Right renal pelvis (tissue), 4 donors: ENCODE data around the gene CELF2. TPM values are rescaled to one million over a fixed set of nuclear protein-coding genes. Genes with fewer than 3 reads are reported as not detected.

Experiments
- DNase-seq, 4 donors: peaks; one replicate each; pipeline ENCODE4 v3.0.0-alpha.2; 2013; ENCODE audit warnings: low read depth in 4 of 4, low spot score in 3 of 4, missing footprints in 1 of 4
- polyA plus RNA-seq, 4 donors: library from polyadenylated mRNA; unstranded; fragments of 120-200 nt; gene quantifications; one replicate each; pipeline ENCODE4 v1.2.1, GENCODE V29; 2013; ENCODE audit not compliant: insufficient read length in 4 of 4

CELF2 gene
- polyA plus RNA-seq, 4 donors = 12.0 to 14.5 (median 12.3) TPM

DNA sequence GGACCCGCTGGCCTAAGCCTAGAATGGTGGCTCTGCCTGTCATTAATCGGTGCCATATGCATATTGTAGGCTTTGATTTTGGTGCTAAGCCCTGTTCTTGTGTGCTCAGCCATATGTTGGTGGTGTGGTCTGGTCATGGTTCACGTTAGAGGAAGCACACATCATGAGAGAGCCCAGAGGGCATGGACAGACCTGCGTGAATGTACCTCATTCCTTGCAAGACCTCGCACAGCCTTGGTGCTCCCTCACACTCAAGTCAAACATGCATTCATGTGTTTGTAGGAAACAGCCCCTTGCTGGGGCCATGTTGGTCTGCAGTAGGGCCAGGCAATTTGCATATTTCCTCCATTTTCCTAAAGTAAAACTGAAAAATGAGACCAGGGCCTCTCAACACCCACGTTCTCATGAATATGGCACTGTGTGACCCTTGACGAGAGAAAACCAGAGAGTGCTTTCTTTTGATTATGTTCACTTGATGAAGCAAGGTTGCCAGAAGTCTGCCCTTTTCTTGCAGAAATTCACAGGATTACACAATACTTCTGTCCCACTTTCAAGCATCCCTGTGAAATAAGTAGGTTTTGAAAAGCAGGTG, 268.7 kb downstream of the CELF2 start:
- no peak for DNase-seq

- DNase-seq = no peak
Measured at GRCh38 chr10:11288302-11288701, 270.6 kb downstream of the CELF2 start.

DNA sequence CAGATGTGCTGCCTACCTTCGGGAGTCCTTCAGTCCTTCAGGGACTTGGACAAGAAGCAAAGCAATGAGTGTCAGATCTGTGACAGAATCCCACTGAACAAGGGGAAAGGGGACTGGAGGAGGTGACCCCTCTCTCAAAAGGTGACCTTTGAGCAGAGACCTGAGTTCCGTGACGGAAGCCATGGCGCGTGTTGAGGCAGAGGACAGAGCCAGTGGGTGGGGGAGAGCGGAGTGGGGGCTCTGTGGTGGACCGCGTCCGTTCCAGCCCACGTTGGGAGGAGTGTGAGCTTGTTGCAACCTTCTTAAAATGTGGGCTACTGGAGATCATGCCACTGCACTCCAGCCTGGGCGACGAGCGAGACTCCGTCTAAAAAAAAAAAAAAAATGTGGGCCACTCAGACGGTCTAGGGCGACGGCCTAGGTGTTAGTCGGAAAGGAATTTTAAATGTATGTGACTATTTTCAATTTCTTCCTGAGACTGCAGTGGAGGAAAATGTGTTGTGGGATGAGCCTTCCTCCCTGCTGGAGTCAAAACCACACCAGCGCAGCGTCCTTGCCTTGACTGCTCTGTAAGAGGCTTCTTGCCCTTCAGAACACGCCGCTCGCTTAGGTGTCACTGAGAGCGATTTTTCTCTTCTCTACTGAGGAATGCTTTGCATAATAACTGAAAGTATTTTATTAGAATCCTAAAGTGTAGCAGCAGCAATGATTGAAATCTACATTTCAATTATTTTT, 272.7 kb downstream of the CELF2 start:
- no peak for DNase-seq

DNA sequence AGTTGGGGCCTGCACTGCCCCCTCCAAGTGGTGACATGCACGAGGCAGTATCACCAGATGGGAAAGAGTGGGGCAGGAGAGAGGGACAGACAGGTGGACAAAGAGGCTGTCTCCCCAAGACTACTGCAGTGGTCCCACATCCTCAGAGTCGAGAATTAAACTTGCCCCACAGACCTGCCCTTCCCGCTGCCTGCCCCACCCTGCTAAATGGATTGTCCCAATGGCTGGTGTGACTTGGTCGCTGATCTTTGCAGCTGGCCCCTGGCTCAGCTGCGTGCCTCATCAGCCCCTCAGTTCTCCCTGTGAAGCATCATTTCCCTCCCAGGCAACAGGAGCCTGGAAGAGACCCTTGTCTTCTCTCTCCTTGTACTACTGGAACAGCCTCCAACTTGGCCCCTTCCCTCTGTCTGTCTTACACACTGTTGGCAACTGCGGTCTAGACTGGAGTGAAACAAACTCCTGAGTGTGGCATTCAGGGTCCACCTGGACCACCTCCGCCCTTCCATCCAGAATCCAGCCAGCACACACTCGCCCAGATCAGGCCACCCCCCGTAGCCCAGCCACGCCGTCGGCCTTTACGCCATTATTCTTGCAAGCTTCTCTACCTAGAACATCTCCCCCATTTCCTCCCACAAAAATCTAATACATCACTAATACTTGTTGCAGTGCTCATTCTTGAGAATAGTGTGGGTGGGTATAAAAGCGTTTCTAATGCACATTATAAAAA, 275.1 kb downstream of the CELF2 start:
- no peak for DNase-seq

DNA sequence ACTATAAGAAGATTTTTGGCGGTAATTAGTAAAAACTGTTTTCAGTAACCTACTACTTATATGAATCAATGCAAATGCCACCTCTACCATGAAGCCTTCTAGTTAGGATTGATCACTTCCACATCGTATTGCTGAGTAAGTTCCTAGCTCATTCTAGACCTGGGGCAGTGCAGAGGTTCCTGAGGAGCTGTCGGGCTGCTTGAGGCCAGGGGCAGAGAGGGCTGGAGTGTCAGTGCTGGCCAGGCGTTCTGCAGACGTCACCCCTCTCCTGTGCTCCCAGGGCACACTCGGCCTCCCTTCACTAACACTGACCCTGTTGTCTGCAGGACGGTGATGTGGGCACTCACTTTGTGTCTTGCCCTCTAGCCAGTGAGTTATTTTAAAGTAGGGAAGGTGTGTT, 275.7 kb downstream of the CELF2 start:
- no peak for DNase-seq

DNA sequence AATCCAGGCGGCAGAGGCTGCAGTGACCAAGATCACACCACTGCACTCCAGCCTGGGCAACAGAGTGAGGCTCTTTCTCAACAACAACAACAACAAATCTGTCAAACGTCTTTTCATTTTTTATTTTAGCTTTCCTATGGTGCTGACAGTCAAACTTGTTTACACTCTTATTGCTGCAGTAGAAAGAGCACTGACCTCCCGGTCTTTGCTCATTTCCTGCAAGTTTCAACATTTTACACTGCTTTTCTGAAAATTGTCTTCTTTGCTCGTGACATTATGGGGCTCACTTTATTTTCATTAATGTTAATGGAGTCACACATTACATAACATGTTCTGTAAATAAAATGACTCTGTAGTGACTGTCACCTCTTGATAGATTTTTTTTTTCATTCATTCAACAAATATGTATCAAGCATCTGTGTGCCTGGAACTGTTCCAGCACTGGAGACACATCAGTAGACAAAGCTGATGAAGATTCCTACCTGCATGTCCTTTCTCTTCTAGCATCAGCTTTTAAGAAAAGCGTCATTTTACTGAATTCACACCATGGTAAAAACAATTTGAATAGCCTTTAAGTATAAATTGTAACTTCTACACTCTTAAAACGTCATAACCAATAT, 277.3 kb downstream of the CELF2 start:
- DNase-seq = no peak

DNA sequence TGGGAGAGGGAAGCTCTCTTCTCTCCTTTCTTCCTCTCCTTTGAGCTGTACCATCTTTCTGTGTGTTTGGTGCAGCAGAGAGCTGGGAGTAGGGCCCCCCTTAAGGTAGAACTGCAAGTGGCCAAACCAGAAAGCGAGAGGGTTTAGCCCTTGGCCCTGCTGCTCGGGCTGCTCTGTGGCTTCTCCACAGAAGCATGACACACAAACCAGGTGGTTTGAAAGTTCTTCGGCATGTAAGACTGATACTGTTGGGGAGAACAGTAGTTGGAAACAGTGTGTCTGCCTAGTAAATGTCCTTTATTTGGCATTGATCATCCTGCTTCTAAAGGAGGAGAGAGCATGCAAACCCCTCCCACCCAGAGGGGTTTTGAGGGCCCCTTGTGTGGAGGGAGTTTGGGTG, 277.8 kb downstream of the CELF2 start:
- no peak for DNase-seq

DNA sequence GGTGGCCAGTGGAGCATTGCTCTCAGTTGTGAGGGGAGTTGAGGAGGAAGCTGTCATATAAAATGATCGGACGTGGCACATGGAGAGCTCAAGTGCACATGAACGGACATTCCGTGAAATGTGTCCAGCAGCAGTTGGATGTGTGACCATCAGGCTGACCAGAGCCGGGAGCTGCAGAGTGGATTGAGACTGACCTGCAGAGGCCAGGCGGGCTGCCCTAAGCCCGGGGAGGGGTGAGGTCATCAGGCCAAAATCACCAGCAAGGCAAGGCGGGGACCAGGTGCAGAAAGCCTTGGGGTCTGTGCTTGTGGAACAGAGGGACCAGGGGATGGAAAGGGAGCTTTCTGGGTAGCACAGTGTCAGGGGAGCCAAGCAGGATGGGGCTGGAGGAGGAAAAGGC, 279.5 kb downstream of the CELF2 start:
- DNase-seq = no peak

DNA sequence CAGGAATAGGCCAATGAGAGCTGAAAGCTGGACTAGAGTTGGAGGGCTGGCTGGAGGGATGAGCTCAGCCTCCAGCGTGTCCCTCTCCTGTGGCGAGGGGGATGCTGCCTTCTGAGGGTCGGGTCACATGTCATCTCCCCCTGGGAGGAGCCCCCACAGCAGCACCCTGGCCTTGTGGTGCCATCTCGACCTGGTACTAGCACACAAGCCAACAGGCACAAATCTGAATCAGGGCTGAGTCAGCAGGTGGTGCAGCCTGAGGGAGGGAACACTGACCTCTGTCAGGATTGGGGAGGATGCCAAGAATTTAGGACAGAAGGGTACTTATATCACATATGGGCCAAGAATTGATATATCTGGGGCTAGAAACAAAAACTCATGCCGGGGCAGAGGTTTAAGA, 280.4 kb downstream of the CELF2 start:
- no peak for DNase-seq

DNA sequence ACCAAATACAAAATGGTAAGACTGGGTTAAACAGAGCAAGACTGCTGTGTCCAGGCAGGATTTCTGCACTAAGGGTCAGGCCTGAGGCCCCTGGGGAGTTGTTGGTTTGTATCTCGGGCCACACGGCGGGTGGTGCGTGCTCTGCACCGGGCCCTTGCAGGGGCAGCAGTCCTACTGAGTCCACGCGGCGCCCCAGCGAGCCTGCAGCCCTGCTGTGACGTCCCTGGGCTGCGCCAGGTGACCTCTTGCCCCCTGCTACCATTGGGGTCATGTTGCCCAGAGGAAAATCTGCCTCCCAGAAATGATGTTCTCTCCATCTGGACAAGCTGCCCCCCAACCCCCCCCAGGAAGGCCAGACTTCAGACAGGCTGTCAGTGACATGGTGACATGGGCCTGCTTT, 281.5 kb downstream of the CELF2 start:
- DNase-seq = no peak

- no peak for DNase-seq
Measured at GRCh38 chr10:11300026-11300425, 282.4 kb downstream of the CELF2 start.

DNA sequence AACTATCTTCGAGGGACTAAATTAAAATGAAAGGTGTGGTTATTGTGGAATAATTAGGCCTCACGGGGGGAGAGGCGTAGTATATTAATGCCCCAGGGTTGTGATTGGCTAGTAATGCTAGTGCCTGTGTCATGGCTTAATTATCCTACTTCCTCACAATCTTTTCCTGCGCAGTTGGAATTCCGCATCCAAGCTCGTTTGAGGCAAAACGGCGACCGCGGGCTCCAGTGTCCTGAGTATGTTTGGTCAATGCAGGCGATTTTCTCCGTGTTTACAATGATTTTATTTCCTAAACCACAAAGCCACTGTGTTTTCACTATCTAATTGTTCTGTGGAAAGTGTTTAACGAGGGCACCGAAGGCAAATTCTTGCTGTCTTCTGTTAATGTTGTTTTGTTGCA, 282.9 kb downstream of the CELF2 start:
- DNase-seq = no peak

- DNase-seq = no peak
Measured at GRCh38 chr10:11301571-11302111, 284.0 kb downstream of the CELF2 start.

GRCh38 chr10:11302181-11302580, 284.5 kb downstream of the CELF2 start:
- DNase-seq = no peak

DNA sequence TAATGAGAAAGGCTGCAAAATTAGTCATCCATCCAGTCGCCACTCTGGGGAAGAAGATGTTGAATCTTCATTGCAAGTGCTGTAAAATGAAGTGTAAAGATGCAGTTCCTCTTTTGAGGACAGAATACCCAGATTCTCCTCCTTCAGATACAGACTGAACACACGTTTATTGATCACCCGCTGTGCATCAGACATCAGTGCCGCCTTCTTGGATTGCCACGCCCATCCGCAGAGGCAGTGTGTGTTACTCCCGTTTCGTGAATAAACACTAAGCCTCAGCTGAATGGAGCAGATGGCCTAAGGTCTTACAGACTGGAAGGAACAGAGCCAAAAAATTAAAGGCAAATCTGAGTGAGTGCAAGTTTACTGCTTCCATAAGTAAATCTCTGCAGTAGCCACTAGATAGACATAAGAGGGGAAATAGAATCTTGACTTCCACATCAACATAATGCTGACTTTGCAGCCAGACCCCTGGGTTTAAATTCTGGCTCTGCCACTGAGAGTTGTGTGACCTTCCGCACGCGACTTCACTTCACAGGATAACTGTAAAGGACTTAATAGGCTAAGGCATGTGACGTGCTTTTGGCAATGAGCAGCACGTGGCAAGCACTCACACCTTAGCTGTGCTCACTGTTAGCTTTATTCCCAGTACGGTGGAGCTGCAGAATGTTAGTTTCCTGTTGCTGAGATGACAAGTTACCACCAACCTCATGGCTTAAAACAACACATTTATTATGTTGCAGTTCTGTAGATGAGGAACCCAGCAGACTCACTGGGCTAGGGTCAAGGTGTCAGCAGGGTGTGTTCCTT, 285.9 kb downstream of the CELF2 start:
- no peak for DNase-seq

- no peak for DNase-seq
Measured at GRCh38 chr10:11304906-11305585, 287.4 kb downstream of the CELF2 start.

- DNase-seq = no peak
Measured at GRCh38 chr10:11305825-11306593, 288.3 kb downstream of the CELF2 start.

- no peak for DNase-seq
Measured at GRCh38 chr10:11307004-11307403, 289.3 kb downstream of the CELF2 start.

DNA sequence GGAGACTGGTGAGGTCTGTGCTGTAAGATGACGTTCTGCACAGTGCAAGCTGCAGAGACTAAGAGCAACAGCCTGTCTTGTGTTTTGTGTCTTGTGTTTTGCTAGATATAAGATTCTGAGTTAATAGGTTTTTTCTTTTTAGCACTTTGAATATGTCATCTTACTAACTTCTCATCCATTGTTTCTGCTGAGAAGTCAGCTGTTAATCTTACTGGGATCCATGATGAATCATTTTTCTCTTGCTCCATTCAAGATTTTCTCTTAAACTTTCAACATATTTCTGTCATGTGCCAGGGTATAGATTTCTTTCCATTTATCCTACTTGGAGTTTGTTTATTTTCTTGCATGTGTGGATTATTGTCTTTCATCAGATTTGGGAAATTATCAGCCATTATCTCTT, 290.3 kb downstream of the CELF2 start:
- no peak for DNase-seq
